Kidney epithelial cell (primary cell): ENCODE measurements around the gene SYNJ2. TPM values are rescaled to one million over a fixed set of nuclear protein-coding genes. Genes with fewer than 3 reads are reported as not detected.
A peak's percentile ranks its signal among the peaks of the same experiment; 100 is the strongest.

Experiments used
- DNase-seq: peaks from one replicate; pipeline ENCODE4 v3.0.0-alpha.2; 2010; ENCODE audit warnings: low read depth
- H3K27me3 ChIP-seq: 2 replicates; pipeline ENCODE4 v1.6.0; 2011; ENCODE audit warnings: low read length; ENCODE audit not compliant: control insufficient read depth, insufficient read depth
- H3K36me3 ChIP-seq: 2 replicates; pipeline ENCODE4 v1.5.1; 2011; ENCODE audit warnings: low read length; ENCODE audit not compliant: control insufficient read depth, insufficient read depth
- H3K4me3 ChIP-seq: 2 replicates; pipeline ENCODE4 v1.5.1; 2011; ENCODE audit warnings: low read depth, mild to moderate bottlenecking, control low read depth, low read length
- total RNA-seq: library from RNA; depleted of rRNA; stranded (reverse); fragments of >200 nt; gene quantifications from 2 replicates; pipeline ENCODE4 v1.2.3, GENCODE V29; 2015
- TF ChIP-seq, protein P1 (sequence below): IDR thresholded peaks from 2 replicates; pipeline ENCODE4 v1.5.1; 2011; ENCODE audit warnings: mild to moderate bottlenecking, moderate library complexity, low read length, control low read depth, inconsistent platforms; ENCODE audit not compliant: insufficient read depth, poor library complexity, severe bottlenecking

SYNJ2 gene
- total RNA-seq, 1 donor from 2014 or later: 14.3 TPM

DNA sequence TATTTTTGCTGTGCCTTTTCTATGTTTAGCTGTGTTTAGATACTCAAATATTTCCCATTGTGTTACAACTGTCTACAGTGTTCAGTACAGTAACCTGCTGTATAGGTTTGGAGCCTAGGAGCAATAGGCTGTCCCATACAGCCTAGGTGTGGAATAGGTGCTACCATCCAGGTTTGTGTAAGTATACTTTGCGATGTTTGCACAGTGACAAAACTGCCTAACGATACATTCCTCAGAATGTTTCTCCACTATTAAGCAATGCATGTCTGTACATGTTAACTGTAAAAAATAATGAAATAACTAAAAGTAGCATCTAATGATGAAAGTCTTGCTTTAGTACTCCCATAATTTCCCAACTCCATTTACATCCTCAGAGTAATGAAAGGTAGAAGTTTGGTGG lies 140.4 kb downstream of the SYNJ2 start:
- DNase-seq: no peak
- Histone ChIP-seq H3K4me3 (no peak overlapping the region), H3K36me3 (no peaks in the 10 kb centered on the region), H3K27me3 (no peaks in the 10 kb centered on the region)
- TF ChIP-seq, protein P1, sequence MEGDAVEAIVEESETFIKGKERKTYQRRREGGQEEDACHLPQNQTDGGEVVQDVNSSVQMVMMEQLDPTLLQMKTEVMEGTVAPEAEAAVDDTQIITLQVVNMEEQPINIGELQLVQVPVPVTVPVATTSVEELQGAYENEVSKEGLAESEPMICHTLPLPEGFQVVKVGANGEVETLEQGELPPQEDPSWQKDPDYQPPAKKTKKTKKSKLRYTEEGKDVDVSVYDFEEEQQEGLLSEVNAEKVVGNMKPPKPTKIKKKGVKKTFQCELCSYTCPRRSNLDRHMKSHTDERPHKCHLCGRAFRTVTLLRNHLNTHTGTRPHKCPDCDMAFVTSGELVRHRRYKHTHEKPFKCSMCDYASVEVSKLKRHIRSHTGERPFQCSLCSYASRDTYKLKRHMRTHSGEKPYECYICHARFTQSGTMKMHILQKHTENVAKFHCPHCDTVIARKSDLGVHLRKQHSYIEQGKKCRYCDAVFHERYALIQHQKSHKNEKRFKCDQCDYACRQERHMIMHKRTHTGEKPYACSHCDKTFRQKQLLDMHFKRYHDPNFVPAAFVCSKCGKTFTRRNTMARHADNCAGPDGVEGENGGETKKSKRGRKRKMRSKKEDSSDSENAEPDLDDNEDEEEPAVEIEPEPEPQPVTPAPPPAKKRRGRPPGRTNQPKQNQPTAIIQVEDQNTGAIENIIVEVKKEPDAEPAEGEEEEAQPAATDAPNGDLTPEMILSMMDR: no peak

DNA sequence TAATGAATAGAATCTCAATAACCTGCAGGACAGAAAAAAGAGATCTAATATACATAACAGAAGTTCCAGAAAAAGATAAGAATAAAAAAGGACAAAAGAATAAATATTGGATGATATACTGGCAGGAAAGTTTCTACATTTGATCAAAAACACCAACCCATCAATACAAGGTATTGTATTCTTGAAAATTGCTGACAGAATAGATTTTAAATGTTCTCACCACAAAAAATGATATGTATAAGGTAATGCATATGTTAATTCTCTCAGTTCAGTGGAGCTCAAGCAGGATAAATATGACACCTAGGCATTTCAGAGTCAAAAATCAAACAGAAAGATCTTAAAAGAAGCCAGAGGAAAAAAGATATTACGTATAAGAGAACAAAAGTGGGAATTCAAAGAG lies 142.6 kb downstream of the SYNJ2 start:
- DNase-seq: no peak
- H3K36me3 ChIP-seq: no peaks in the 10 kb centered on the region
- TF ChIP-seq, protein P1: no peak
- H3K27me3 ChIP-seq: no peaks in the 10 kb centered on the region
- no peak overlapping the region for H3K4me3 ChIP-seq

DNA sequence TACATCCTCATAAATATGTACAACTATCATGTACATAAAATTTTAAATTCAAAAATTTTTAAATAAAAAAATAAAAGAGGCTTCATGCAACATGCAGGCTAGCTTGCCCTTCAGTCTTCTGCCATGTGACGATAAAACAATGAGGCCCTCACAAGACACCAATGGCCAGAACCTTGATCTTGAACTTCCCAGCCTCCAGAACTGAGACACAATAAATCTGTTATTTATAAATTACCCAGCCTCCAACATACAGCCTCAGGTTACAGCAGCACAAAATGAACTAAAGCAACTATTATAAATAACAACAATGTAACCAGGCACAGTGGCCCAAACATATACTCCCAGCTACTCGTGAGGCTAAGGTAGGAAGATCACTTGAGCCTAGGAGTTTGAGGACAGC lies 143.6 kb downstream of the SYNJ2 start:
- Histone ChIP-seq H3K27me3 (no peaks in the 10 kb centered on the region), H3K36me3 (no peaks in the 10 kb centered on the region), H3K4me3 (no peak overlapping the region)
- TF ChIP-seq, protein P1: no peak
- no peak for DNase-seq

DNA sequence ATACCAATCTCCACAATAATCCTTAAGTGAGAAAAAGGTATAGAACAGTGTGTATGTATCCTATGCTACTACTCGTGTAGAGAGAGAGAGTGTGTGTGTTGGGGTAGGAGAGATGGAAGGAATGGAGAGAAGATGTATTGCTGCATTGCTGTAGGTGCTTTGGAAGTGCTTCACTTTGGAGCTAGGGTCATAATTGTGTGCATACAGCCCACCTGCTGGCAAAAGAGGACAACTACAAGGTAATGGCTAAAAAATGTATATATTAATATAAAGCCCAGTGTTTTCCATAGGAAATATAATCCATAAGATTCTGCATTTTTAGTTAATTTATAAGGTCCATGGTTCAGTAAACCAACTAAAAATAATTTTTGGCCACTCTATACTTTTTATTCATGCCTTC lies 150.3 kb downstream of the SYNJ2 start:
- DNase-seq: no peak
- Histone ChIP-seq H3K36me3 (no peaks in the 10 kb centered on the region), H3K27me3 (no peaks in the 10 kb centered on the region), H3K4me3 (no peak overlapping the region)
- TF ChIP-seq, protein P1: peak; percentile 54

DNA sequence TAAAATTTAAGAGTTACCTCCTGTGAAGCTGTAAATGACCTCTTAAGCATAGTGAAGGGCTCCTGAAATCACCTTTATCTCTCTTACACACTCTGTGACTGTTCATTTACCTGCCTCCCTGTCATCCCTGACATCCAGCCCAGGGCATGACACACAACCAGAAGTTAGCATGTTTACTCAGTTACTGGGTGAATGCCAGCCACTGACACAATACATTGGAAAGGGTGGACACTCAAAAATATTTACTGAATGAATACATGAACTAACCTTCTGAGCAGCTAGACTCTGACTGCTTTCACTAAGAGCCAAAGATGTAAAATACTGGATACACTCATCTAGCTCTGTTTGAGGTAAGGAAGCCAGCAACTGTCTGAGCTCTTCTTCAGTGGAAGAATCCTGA lies 161.1 kb downstream of the SYNJ2 start:
- no peaks in the 10 kb centered on the region for H3K27me3 ChIP-seq
- peaks cover 1% of the 10 kb centered on the region for H3K36me3 ChIP-seq
- TF ChIP-seq, protein P1: no peak
- H3K4me3 ChIP-seq: no peak overlapping the region
- DNase-seq: no peak

DNA sequence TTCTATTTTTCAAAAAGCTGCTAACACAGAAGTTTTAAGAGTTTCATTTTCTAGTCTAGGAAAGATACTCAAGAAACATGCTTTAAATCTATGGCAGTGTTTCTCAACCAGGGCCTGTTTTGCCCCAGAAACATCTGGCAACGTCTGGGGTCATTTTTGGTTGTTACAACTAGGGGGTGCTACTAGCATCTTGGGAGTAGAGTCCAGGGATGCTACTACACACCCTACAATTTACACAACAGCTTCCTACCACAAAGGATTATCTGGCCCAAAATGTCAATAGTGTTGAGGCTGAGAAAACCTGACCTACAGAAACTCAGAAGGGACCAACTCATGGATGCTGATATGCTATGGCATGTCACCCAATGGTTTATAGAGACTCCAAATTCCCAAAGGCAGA lies 162.0 kb downstream of the SYNJ2 start:
- Histone ChIP-seq H3K27me3 (no peaks in the 10 kb centered on the region), H3K36me3 (peaks cover 1% of the 10 kb centered on the region), H3K4me3 (no peak overlapping the region)
- no peak for DNase-seq
- TF ChIP-seq, protein P1: peak; percentile 44

Other genes with a start within 250 kb of the SYNJ2 start
- 66.5 and 67.3 TPM in 2 replicates for gene SNX9, start 158.6 kb upstream of the SYNJ2 start, total RNA-seq
- gene SERAC1, start 186.4 kb downstream of the SYNJ2 start, total RNA-seq: 9.2 and 9.5 TPM in 2 replicates
- 3.4 and 7.6 TPM in 2 replicates for gene GTF2H5, start 186.5 kb downstream of the SYNJ2 start, total RNA-seq